Measurements from ENCODE around the gene SSU72.
"Not testable (repeated sequence)": the region's sequence is repeated elsewhere in the genome, so short reads cannot be mapped to it uniquely, and the experiment has no call there.

Gene SSU72

DNA sequence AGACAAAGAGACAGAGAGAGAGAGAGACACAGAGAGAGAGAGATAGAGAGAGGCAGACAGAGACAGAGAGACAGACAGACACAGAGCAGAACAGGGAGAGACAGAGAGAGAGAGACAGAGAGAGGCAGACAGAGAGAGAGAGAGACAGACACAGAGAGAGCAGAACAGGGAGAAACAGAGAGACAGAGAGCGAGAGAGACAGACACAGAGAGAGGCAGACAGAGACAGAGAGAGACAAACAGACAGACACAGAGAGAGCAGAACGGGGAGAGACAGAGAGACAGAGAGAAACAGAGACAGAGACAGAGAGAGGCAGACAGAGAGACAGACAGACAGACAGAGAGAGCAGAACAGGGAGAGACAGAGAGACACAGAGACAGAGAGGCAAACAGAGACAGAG is 20.7 kb upstream of the SSU72 start:
- DNase-seq (ENCODE audit: low read depth), result not testable (repeated sequence)

DNA sequence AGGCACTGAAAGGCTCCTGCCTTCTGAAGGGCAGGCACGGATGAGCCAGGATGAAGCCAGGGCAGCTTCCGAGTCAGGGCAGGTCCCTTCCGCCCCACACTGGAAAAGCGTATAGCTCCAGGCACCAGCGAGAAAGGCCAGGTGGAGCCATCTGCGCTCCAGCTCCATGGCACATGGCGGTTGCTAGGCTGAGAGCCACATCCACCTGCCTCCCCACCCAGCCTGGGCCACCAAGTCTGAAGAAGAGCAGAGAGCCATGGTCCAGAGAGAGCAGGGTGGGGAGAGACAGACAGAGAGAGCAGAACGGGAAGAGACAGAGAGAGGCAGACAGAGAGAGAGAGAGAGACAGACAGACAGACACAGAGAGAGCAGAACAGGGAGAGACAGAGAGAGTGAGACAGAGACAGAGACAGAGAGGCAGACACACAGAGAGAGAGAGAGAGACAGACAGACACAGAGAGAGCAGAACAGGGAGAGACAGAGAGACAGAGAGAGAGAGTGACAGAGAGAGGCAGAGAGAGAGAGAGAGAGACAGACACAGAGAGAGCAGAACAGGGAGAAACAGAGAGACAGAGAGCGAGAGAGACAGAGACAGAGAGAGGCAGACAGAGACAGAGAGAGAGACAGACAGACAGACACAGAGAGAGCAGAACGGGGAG is 20.1 kb upstream of the SSU72 start:
- DNase-seq (ENCODE audit: low read depth), result no peak

DNA sequence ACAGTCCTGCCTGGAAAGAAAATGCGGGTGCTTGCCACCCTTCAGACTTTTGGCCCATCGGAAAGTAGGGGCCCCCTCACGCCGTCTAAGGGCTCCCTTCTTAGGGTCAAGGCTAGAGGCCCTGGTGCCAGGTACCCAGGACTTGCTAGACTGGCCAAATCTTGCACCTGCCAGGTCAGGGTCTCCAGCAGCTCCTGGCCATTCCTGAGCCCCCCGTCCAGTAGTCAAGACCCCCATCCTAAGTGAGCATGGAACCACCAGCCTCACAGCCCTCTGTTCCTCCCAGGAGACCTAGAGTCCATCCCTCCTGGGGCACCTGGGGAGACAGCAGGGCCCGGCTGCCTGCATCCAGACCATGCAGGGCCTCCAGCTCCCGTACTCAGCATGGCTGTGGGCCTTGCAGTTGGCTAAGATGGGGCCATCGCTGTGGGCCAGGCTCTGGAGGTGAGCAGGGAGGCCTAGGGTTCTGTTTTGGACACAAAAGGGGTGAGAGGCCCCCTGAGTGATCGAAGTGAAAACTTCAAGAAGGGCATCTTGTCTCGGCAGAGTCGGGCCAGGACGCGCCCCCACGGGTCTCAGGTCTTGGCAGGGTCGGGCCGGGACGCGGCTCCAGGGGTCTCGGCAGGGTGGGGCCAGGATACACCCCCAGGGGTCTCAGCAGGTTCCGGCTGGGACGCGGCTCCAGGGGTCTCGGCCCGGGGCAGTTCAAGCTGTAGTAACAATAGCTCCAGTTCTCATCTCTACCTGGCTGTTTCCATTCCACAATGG is 19.4 kb upstream of the SSU72 start:
- DNase-seq (ENCODE audit: low read depth), result no peak

DNA sequence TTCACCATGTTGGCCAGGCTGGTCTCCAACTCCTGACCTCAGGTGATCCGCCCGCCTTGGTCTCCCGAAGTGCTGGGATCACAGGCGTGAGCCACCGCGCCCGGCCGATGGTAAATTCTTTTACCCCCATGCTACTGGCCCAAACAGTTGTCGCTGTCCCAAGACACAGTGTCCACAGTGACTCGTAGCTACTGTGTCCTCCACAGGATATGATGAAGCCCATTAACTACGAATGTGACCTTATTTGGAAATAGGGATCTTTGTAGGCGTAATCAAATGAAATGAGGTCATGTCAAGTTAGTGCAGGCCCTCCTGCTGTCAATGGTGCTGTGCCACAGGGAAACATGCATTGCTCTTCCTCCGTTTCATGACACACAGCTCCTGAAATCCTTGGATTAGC is 16.8 kb upstream of the SSU72 start:
- no peak for DNase-seq (ENCODE audit: low read depth)

DNA sequence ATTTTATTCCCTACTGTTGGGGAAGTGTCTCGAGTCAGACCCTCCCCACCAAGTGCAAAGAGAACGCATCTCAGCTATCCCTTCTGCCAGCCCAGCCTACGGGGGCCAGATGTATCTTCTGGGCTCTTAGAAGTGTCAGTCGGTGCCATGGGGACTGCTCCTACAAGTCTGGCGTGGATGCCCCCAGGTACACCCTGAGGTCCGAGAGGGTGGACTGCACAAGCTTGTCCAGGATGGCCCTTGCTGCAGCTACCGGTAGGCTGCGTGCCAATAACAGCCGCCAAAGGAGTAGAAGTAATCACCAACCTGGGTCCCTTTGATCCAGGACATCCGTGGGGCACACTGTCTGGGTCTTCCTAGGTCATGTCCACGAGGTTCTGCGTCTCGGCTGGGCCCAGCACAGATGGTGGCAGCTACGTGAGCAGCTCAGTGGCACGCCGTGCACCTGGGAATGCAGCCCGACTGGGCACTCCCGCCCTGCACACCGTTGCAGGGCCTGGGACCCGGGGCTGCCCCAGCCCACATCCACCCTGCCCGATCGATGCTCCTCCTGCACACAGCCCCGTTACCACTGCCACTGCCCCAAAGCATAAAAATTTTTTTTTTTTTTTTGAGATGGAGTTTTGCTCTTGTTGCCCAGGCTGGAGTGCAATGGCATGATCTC is 8.8 kb upstream of the SSU72 start:
- DNase-seq (ENCODE audit: low read depth), result no peak

DNA sequence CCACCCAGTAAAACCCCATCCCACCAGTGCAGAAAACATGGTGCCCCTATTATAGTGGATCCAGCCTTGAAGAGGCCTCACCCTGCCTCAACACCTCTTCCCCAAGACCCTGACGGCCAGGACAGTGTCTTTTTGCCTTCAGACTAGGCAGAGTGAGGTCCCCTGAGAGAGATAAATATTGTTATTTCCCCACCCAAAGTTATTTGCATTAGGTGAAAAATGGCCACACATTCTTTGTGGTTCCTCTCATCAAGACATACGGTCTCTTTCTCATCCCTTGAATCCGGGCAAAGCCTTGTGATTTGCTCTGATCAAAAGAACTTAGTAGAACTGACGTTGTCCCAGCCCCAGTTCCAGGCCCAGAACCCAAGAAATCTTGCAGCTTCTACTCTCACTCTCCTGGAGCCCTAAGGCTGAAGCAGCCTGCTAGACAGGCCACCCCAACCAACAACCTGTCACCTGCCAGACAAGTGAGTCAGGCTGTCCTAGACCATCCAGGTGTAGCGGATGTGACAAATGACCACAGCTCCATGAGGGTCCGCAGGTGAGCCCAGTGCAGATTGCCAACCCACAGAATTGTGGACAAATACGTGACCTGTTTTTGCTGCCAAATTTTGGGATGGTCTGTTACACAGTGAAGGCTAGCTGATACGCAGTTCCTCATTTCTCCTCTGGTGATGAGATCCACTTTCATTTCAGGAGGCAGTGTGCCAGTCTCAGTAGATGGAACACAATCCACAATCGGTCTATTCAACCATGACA is 8.1 kb upstream of the SSU72 start:
- no peak for DNase-seq (ENCODE audit: low read depth)

DNA sequence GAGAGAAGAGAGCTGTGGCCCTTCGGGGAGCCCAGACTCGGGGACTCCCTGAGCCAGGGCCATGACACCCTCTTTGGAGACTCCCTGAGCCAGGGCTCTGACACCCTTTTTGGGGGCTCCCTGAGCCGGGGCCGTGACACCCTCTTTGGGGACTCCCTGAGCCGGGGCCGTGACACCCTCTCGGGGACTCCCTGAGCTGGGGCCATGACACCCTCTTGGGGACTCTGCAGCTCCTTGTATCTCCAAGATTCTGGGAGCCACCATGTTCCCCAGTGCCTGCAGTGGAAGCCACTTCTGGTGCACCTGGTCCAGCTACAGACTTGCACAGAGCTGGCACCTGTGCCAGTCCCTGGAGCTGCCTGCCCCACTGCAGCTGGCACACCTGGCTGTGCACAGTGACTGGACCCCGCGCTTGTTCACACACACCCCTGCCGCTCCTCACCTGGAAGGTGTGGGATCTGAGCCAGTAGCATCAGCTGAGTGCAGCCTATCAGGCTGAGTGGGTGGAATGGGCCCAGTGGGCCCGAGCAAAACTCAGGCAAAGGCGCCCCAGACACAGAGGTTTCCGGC is 3.8 kb upstream of the SSU72 start:
- no peak for DNase-seq (ENCODE audit: low read depth)

DNA sequence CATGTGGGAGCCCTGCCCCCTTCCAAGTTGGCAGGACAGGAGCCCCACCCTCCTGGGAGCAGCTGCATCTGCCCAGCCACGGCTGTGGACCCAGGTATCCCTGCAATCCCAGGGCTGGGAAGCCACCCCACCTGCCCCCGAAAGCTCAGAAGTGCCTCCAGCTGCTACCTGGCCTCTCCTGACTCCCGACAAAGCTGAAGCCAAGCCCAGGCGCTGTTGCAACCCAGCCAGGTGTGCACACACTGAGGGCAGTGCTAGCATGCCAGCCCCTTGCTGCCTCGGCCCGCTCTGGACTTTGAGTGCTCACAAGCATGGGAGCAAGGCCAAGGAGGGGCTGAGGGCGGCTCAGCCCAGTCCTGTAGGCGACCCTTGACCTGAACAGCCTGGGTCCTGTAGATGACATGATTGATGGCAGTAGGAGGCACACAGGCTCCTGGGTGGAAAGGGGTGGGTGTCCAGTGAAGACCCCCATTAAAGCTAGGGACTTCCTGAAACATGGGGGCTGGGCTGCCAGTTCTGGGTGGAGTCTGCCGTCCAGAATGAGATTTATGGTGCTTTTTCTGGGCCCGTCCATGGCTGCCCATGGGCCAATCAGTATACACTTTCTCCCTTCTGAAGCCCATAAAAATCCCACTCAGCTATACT is 2.8 kb upstream of the SSU72 start:
- DNase-seq (ENCODE audit: low read depth), result no peak

DNA sequence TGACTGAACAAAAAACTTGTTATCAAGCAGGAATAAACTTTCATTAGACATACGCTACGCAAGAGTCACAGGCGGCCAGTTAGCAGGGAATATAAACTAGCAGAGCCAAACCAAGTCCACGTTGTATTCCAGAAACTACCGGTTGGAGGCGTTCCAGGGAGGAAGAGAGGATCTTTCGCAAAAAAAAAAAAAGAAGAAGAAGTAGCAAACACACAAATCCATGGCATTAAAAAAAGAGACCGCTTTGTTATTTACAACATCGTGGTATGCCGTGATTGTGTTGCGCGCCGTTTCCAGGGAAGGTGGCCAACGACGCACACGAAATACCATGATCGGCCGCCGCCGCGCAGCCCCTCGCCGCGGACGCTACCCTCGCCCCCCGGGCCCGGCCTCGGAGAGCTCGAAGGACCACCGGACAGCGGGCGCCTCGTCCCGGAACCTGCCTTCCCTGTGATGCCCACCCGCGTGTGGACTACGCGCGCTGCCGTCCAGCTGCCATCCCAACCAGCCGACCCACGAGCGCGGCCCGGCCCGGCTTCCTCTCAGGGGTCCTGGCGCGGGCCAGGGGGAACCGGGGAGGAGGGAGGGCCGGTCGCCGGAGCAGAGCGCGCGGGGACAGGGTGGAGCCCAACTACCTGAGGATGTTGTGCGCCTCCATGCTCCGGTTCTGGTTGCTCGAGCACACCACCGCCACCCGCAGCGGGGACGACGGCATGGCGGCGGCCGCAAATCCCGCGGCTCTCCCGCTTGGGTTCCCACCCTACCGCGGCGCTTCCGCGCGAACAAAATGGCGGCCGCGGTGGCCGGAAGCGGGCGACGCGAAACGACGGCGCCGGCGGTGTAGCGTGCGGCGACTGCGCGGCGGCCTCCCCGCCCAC is 581 bp downstream of the SSU72 start:
- peak; percentile 64 for DNase-seq (ENCODE audit: low read depth)

DNA sequence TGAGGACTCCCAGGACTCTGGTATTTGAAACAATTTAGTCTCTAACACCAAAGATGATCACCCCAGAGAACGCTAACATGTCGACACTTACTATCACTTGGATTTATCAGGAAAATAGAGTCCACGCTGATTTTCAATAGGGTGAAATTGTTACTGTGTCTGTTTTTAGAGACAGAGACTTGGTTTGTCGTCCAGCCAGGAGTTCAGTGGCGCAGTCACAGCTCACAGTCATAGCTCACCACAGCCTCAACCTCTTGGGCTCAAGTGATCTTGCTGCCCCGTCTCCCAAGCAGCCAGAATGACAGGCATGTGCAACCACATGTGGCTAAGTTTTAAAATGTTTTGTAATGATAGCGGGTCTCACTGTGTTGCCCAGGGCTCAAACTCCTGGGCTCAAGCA is 5.3 kb downstream of the SSU72 start:
- no peak for DNase-seq (ENCODE audit: low read depth)

DNA sequence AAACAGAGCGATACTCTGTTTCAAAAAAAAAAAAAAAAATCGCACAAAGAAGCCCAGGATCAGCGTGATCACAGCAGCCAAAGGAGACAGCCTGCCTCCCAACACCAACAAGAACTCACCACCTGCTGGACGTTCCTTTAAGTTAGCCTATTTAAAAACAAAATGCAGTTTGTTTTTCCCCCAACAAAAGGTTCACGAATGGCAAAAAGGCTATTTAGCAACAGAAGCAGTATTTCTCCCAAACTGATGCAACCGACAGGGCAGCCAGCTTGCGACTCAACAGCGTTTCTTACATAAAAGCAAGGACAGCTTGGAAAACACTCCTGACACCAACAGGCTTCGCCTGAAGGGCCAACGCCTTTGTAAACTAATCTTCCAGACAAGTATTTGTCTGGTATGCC is 6.8 kb downstream of the SSU72 start:
- DNase-seq (ENCODE audit: low read depth), result no peak

DNA sequence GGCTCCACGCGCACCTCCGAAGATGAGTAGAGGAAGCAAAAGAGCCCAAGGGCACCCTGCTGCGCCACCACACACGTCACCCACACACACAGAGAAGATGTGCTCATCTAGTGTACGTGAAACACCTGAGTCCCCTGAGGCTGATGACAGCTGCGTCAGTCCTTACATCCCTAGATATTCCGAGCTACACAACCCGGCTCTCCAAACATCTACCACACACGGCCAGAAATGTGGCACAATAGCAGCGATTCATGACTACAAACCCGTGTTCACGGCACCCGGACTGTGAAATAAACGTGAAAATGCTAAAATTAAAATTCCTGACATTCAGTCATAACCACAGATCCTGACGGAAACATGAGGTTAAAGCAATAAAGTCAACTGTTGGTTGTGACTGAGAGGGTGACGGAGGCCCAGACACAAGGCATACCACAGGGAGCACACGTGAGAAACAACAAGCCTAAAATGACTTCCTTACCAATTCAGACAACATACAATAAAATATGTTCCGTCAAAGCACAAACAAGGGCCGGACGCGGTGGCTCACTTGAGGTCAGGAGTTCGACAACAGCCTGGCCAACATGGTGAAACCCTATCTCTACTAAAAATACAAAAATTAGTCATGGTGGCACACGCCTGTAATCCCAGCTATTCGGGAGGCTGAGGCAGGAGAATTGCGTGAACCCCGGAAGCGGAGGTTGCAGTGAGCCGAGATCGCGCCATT is 7.3 kb downstream of the SSU72 start:
- DNase-seq (ENCODE audit: low read depth), result no peak

DNA sequence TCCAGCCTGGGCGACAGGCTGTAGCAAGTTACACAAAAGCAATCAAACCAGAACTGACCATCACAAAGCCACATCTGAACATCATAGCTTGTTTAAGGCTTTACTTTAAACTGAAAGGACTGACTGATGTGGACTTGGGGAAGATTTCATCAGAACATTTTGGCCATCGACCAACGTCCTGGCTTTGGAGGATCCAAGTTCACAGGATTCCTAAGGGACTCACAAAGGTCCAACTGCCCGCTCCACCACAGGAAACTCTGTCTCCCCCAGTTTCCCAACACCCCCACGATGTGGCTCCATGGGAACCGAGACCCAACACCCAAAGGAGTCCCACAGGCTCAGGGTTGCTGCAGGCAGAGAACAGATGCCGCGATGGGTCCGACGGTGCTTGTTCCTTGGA is 9.3 kb downstream of the SSU72 start:
- DNase-seq (ENCODE audit: low read depth), result no peak

DNA sequence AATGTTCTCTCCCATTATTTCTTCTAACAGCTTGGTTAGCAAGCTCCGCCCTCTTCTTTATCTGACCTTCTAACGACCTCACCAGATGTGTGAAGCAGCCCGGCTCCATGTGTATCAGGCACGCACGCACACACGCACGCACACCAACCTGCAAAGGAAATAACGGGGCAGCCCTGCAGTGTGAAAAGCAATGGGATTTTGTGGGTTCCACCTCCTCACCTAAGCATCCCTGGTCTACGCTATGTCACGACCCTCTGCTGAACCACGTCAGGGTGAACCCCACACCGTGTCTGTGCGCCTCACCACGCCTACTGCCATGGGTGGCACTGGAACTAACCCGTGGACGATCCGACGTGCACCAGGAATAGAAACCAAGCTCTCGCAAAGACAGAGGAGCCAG is 10.4 kb downstream of the SSU72 start:
- DNase-seq (ENCODE audit: low read depth), result no peak

DNA sequence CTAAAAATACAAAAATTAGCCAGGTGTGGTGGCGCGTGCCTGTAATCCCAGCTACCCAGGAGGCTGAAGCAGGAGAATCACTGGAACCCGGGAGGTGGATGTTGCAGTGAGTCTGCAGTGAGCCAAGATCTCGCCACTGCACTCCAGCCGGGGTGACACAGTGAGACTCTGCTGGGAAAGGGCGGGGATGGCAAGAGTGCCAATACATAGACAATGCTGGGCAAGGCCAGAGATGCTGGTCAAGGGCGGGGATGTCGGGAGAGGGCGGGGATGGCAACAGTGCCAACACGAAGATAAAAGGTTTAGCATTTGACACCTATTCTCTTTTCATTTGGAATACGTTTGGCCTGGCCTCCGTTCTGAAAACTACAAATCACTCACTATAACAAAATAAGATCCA is 11.0 kb downstream of the SSU72 start:
- DNase-seq (ENCODE audit: low read depth), result no peak

DNA sequence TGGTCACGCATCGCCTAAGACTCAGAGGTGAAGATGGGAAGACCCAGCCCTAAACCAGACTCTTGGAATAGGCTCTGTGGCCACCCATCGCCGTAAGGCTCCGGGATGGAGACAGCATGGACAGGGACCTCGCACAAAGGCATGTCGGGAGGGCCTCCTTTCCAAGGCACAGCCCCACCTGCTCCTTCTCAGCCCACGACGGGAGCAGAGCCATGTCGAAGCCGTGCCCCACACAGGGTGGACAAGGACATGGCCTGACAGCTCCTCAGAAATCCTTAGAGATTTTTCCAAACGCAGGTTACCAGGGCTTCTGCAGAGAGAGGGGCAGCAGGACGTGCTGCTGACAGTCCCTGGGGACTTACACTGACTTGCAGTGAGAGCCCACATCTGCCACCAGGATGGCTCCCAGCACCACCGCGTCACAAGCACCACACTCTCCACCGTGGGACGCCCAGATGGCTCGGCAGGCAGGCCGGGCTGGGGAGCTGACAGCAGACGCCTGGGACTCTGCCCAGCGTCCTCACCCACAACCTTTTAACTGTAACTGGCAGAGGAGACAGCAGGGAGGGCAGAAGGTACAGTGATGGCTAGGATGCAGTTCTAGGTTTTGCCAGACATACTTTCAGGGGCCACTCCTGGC is 12.0 kb downstream of the SSU72 start:
- DNase-seq (ENCODE audit: low read depth), result no peak

DNA sequence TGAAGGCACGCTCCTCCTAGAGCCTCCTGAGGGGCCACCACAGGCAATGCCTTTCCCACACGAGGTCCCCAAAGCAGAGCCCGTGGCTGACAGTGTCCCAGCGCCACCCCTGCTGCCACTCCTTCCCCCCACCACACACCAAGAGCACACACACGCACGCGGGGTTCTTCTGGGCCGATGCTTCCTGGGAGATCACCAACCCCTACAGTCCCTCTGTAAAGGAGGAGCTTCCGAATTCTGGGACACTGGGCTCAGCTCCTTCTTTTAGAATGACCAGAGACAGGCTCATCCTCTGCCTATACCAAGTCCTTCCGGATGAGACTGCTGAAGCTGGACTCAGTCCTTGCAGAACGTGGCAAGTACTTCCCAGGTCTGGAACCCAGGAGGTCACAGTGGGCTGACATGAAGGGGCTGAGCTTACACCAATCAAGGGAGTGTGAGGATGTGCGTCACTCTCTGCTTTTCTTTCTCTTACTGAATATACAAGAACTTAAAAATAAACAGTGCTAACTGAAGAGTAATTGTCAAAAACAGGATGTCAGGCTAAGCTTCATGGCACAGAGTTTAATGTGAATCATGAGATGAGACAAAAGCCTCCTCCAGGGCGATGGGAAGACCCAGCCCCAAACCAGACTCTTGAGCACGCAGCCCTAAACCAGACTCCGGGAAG is 12.7 kb downstream of the SSU72 start:
- DNase-seq (ENCODE audit: low read depth), result no peak

DNA sequence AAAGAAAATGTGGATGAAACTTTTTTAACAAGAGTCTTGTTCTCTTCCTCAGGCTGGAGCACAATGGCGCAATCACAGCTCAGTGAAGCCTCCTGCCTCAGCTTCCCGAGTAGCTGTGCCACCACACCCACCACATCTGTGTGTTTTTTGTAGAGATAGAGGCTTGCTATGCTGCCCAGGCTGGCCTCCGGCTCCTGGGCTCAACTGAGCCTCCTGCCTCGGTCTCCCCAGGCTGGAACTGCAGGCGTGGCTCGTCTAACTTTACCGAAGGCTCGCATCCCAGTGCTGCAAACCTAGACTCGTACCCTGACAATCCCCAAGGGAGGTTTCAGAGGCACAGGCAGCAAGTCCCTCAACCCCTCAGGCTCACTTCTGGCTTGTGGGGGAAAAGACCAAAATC is 14.5 kb downstream of the SSU72 start:
- no peak for DNase-seq (ENCODE audit: low read depth)

DNA sequence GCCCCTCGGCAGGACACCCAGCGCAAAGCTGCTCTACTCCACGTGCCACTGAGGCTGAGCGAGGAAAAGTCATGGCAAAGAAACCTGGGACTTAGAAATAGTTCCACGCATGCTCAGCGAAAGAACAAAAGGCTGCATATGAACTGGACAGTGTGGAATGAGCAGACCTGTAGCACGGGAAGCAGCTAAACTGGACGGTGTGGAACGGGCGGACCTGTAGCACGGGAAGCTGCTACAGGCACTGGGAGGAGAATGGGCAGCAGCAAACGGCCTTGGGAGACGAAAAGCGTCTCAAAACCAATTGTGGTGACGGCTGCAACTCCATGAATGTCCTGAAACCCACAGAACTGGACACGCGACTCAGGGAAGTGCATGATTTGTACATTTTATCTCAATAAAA is 15.6 kb downstream of the SSU72 start:
- no peak for DNase-seq (ENCODE audit: low read depth)

Measured in T follicular helper cell (primary cell).